HS-27A (cell line): ENCODE data around the gene ACSL3.
"Not testable (repeated sequence)": the region's sequence is repeated elsewhere in the genome, so short reads cannot be mapped to it uniquely, and the experiment has no call there.

Source experiments
- DNase-seq: peaks from one replicate; pipeline ENCODE4 v3.0.0-alpha.2; 2012; ENCODE audit warnings: low read depth, missing footprints

The ACSL3 gene

GRCh38 chr2:222912117-222912516, 51.3 kb downstream of the ACSL3 start:
- no peak for DNase-seq

- DNase-seq: no peak
These were observed 51.9 kb downstream of the ACSL3 start for GRCh38 chr2:222912776-222913175.

GRCh38 chr2:222915092-222915957, 54.5 kb downstream of the ACSL3 start:
- no peak for DNase-seq

- DNase-seq: no peak
These were observed 55.7 kb downstream of the ACSL3 start for GRCh38 chr2:222916229-222917197.

GRCh38 chr2:222917212-222917611, 56.4 kb downstream of the ACSL3 start:
- not testable (repeated sequence) for DNase-seq

- DNase-seq: peak; percentile 56
These were observed 59.1 kb downstream of the ACSL3 start for GRCh38 chr2:222919841-222920526.

GRCh38 chr2:222920657-222921186, 59.9 kb downstream of the ACSL3 start:
- DNase-seq: no peak

GRCh38 chr2:222922019-222922800, 61.4 kb downstream of the ACSL3 start:
- DNase-seq: no peak

- DNase-seq: no peak
These were observed 66.1 kb downstream of the ACSL3 start for GRCh38 chr2:222926915-222927314.

GRCh38 chr2:222927600-222927999, 66.8 kb downstream of the ACSL3 start:
- no peak for DNase-seq

- DNase-seq: no peak
These were observed 67.5 kb downstream of the ACSL3 start for GRCh38 chr2:222928335-222928734.

- no peak for DNase-seq
These were observed 70.0 kb downstream of the ACSL3 start for GRCh38 chr2:222930862-222931261.

GRCh38 chr2:222931659-222932058, 70.8 kb downstream of the ACSL3 start:
- no peak for DNase-seq

- no peak for DNase-seq
These were observed 72.6 kb downstream of the ACSL3 start for GRCh38 chr2:222933458-222933857.

GRCh38 chr2:222935688-222936298, 75.0 kb downstream of the ACSL3 start:
- no peak for DNase-seq

- no peak for DNase-seq
These were observed 75.9 kb downstream of the ACSL3 start for GRCh38 chr2:222936705-222937104.

- DNase-seq: no peak
These were observed 77.5 kb downstream of the ACSL3 start for GRCh38 chr2:222938327-222938726.

- DNase-seq: no peak
These were observed 78.5 kb downstream of the ACSL3 start for GRCh38 chr2:222939208-222939856.

- DNase-seq: no peak
These were observed 79.1 kb downstream of the ACSL3 start for GRCh38 chr2:222939979-222940378.

- DNase-seq: no peak
These were observed 80.7 kb downstream of the ACSL3 start for GRCh38 chr2:222941510-222942032.
